ENCODE measurements around the gene ZNF22. TPM values are rescaled to one million over a fixed set of nuclear protein-coding genes. Genes with fewer than 3 reads are reported as not detected.

ZNF22 gene
- total RNA-seq, 1 donor from 2014 or later = 26.9 TPM

GRCh38 chr10:44972874-44973306 is 27.8 kb upstream of the ZNF22 start:
- Histone ChIP-seq H3K9me3 (no peaks in the 10 kb centered on the region), H3K27ac (peak overlapping the region; percentile 81), H3K4me3 (no peak overlapping the region), H3K27me3 (no peaks in the 10 kb centered on the region), H3K4me1 (peaks cover 43% of the 10 kb centered on the region), H3K36me3 (peaks cover 16% of the 10 kb centered on the region)
- TF ChIP-seq CTCF (IDR thresholded peaks at IDR 0.05) = no peak
- DNase-seq (no peak), ATAC-seq (no peak)
- intact Hi-C loops (cut with DNase I) = loop anchor here (5.0 kb wide), 1 partner anchor 41 kb away; no protein-coding TSS in a partner anchor

GRCh38 chr10:44973323-44974081 is 27.2 kb upstream of the ZNF22 start:
- Histone ChIP-seq H3K9me3 (no peaks in the 10 kb centered on the region), H3K4me3 (no peak overlapping the region), H3K27ac (peak overlapping the region; percentile 81), H3K27me3 (no peaks in the 10 kb centered on the region), H3K4me1 (peaks cover 42% of the 10 kb centered on the region), H3K36me3 (peaks cover 16% of the 10 kb centered on the region)
- TF ChIP-seq CTCF (IDR thresholded peaks at IDR 0.05) = no peak
- intact Hi-C loops (cut with DNase I) = loop anchor here (5.0 kb wide), 1 partner anchor 41 kb away; no protein-coding TSS in a partner anchor
- ATAC-seq (no peak), DNase-seq (no peak)

GRCh38 chr10:44974082-44974627 is 26.6 kb upstream of the ZNF22 start:
- Histone ChIP-seq H3K9me3 (no peaks in the 10 kb centered on the region), H3K4me3 (peak overlapping the region; percentile 73), H3K4me1 (peaks cover 40% of the 10 kb centered on the region), H3K27me3 (no peaks in the 10 kb centered on the region), H3K27ac (peak overlapping the region; percentile 81), H3K36me3 (peaks cover 16% of the 10 kb centered on the region)
- TF ChIP-seq CTCF (IDR thresholded peaks at IDR 0.05) = no peak
- intact Hi-C loops (cut with DNase I) = loop anchor here (5.0 kb wide), 1 partner anchor 42 kb away; no protein-coding TSS in a partner anchor
- DNase-seq (no peak), ATAC-seq (no peak)

- Histone ChIP-seq H3K36me3 (peaks cover 16% of the 10 kb centered on the region), H3K27me3 (no peaks in the 10 kb centered on the region), H3K4me3 (peak overlapping the region; percentile 73), H3K9me3 (no peaks in the 10 kb centered on the region), H3K27ac (peak overlapping the region; percentile 81), H3K4me1 (peaks cover 46% of the 10 kb centered on the region)
- peak; percentile 99 for TF ChIP-seq CTCF (IDR thresholded peaks at IDR 0.05)
- intact Hi-C loops (cut with DNase I) = loop anchor here (5.0 kb wide), 1 partner anchor 43 kb away; no protein-coding TSS in a partner anchor
- ATAC-seq (peak; percentile 85), DNase-seq (peak; percentile 86)
Observed at GRCh38 chr10:44974628-44975430, 25.9 kb upstream of the ZNF22 start.

- intact Hi-C loops (cut with DNase I) = no loop called here
- Histone ChIP-seq H3K9me3 (no peaks in the 10 kb centered on the region), H3K36me3 (peaks cover 16% of the 10 kb centered on the region), H3K4me3 (peak overlapping the region; percentile 73), H3K27me3 (no peaks in the 10 kb centered on the region), H3K4me1 (peaks cover 54% of the 10 kb centered on the region), H3K27ac (peak overlapping the region; percentile 92)
- TF ChIP-seq CTCF (IDR thresholded peaks at IDR 0.05) = no peak
- ATAC-seq = peak; percentile 1
- DNase-seq = no peak
Observed at GRCh38 chr10:44975431-44976331, 25.0 kb upstream of the ZNF22 start.

Measured in upper lobe of right lung (tissue), 1 donor.